Upper lobe of left lung (tissue), 4 donors: ENCODE measurements around the gene PBX3.

Experiments
- POLR2AphosphoS5 ChIP-seq, 2 donors: sonication (generic); formaldehyde crosslinking; IDR thresholded peaks; one replicate each; pipeline ENCODE4 v1.5.1; 2017; ENCODE audit warnings: antibody characterized with exemption in 2 of 2
- TF ChIP-seq, protein P1 (sequence below), 6 experiments: fragments of 450-650 bp in 4 of 6; fragments of 200-600 bp in 2 of 6; sonication (generic) in 2 of 6; IDR thresholded peaks; one replicate each; pipeline ENCODE4 v1.5.1; 2016 to 2019; ENCODE audit warnings: antibody characterized with exemption in 6 of 6

DNA sequence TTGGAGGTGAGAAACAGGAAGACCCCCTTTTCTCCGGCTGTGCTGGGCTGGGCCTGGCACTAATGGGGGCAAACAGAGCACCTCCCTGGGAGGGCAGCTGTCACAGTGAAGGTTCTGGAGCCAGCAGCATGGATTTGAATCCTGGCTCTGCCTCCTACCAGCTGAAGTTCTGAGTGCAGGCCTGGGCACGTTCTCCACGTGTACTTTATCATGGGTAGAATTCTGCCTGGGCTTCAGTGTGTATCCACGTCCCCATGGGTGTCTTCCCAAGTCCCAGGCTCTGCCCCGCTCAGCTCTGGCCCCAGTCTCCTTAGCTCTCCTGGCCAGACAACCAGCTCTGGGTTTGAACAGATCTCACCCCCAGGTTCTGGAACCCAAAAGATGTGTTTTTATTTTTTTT is 223.2 kb downstream of the PBX3 start:
- TF ChIP-seq, protein P1, sequence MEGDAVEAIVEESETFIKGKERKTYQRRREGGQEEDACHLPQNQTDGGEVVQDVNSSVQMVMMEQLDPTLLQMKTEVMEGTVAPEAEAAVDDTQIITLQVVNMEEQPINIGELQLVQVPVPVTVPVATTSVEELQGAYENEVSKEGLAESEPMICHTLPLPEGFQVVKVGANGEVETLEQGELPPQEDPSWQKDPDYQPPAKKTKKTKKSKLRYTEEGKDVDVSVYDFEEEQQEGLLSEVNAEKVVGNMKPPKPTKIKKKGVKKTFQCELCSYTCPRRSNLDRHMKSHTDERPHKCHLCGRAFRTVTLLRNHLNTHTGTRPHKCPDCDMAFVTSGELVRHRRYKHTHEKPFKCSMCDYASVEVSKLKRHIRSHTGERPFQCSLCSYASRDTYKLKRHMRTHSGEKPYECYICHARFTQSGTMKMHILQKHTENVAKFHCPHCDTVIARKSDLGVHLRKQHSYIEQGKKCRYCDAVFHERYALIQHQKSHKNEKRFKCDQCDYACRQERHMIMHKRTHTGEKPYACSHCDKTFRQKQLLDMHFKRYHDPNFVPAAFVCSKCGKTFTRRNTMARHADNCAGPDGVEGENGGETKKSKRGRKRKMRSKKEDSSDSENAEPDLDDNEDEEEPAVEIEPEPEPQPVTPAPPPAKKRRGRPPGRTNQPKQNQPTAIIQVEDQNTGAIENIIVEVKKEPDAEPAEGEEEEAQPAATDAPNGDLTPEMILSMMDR (IDR thresholded peaks at IDR 0.05) = no peak
- TF ChIP-seq POLR2AphosphoS5 (IDR thresholded peaks at IDR 0.05) = no peak
